Tibial nerve (tissue), 4 donors: ENCODE measurements around the gene DSG1.

Experiments used
- CTCF ChIP-seq, 5 experiments: fragments of 200-600 bp in 3 of 5; fragments of 450-650 bp in 2 of 5; sonication (generic) in 3 of 5; IDR thresholded peaks; one replicate each; pipeline ENCODE4 v1.5.1; 2016 to 2019; ENCODE audit warnings: antibody characterized with exemption in 5 of 5, mild to moderate bottlenecking in 3 of 5, moderate library complexity in 2 of 5
- EP300 ChIP-seq, 2 donors: sonication (generic); formaldehyde crosslinking; IDR thresholded peaks; one replicate each; pipeline ENCODE4 v1.6.1; 2017; ENCODE audit warnings: antibody characterized with exemption in 2 of 2, mild to moderate bottlenecking in 1 of 2

GRCh38 chr18:31297248-31297647 lies 20.7 kb upstream of the DSG1 start:
- no peak for TF ChIP-seq EP300 (IDR thresholded peaks at IDR 0.05)
- no peak for TF ChIP-seq CTCF (IDR thresholded peaks at IDR 0.05)
